Peyer's patch (tissue), 4 donors: Measurements from ENCODE around the gene NDEL1. TPM values are rescaled to one million over a fixed set of nuclear protein-coding genes. Genes with fewer than 3 reads are reported as not detected.

Source experiments
- DNase-seq, 3 donors: peaks; one replicate each; pipeline ENCODE4 v3.0.0-alpha.2; 2017 to 2019
- H3K27ac ChIP-seq, 4 donors: fragments of 200-600 bp; sonication (generic); one replicate each; pipeline ENCODE4 v1.5.1; 2016 to 2019
- H3K27me3 ChIP-seq, 2 donors: fragments of 200-600 bp; sonication (generic); one replicate each; pipeline ENCODE4 v1.5.1; 2019
- H3K36me3 ChIP-seq, 3 donors: fragments of 200-600 bp; sonication (generic); one replicate each; pipeline ENCODE4 v1.5.1; 2016 to 2019
- H3K4me1 ChIP-seq, 4 donors: fragments of 200-600 bp; sonication (generic); one replicate each; pipeline ENCODE4 v1.5.1; 2016 to 2019
- H3K4me3 ChIP-seq, 4 donors: fragments of 200-600 bp; sonication (generic); 1 replicate in 3 of 4; 2 replicates in 1 of 4; pipeline ENCODE4 v1.5.1; 2016 to 2019; ENCODE audit warnings: mild to moderate bottlenecking in 1 of 4
- H3K9me3 ChIP-seq, 4 donors: fragments of 200-600 bp; sonication (generic); one replicate each; pipeline ENCODE4 v1.5.1; 2016 to 2019; ENCODE audit warnings: mild to moderate bottlenecking in 1 of 4
- POLR2A ChIP-seq, 2 donors: fragments of 450-650 bp; IDR thresholded peaks; one replicate each; pipeline ENCODE4 v1.5.1; 2017; ENCODE audit warnings: antibody characterized with exemption in 2 of 2, mild to moderate bottlenecking in 2 of 2, moderate library complexity in 2 of 2
- total RNA-seq, 4 donors: library from RNA; depleted of rRNA; stranded (reverse); fragments of >200 nt; gene quantifications; one replicate each; pipeline ENCODE4 v1.1.0, GENCODE V29; 2016
- TF ChIP-seq, protein P1 (sequence below), 6 experiments: fragments of 450-650 bp in 4 of 6; fragments of 200-600 bp in 2 of 6; sonication (generic) in 1 of 6; IDR thresholded peaks; one replicate each; pipeline ENCODE4 v1.5.1; 2017 to 2019; ENCODE audit warnings: antibody characterized with exemption in 6 of 6, mild to moderate bottlenecking in 3 of 6, moderate library complexity in 1 of 6

NDEL1 gene
- total RNA-seq, 4 donors from 2014 or later: 70.4 to 125 (median 99.9) TPM

GRCh38 chr17:8448310-8448709, 12.6 kb downstream of the NDEL1 start:
- Histone ChIP-seq H3K4me1 (peaks cover 0 to 6% (median 4%) of the 10 kb centered on the region in 4 donors), H3K27ac (no peak overlapping the region), H3K9me3 (no peaks in the 10 kb centered on the region), H3K27me3 (no peaks in the 10 kb centered on the region), H3K4me3 (no peak overlapping the region), H3K36me3 (peaks cover 0 to 88% (median 0%) of the 10 kb centered on the region in 3 donors)
- no peak for DNase-seq
- TF ChIP-seq, protein P1, sequence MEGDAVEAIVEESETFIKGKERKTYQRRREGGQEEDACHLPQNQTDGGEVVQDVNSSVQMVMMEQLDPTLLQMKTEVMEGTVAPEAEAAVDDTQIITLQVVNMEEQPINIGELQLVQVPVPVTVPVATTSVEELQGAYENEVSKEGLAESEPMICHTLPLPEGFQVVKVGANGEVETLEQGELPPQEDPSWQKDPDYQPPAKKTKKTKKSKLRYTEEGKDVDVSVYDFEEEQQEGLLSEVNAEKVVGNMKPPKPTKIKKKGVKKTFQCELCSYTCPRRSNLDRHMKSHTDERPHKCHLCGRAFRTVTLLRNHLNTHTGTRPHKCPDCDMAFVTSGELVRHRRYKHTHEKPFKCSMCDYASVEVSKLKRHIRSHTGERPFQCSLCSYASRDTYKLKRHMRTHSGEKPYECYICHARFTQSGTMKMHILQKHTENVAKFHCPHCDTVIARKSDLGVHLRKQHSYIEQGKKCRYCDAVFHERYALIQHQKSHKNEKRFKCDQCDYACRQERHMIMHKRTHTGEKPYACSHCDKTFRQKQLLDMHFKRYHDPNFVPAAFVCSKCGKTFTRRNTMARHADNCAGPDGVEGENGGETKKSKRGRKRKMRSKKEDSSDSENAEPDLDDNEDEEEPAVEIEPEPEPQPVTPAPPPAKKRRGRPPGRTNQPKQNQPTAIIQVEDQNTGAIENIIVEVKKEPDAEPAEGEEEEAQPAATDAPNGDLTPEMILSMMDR (IDR thresholded peaks at IDR 0.05): no peak
- TF ChIP-seq POLR2A (IDR thresholded peaks at IDR 0.05): no peak

DNA sequence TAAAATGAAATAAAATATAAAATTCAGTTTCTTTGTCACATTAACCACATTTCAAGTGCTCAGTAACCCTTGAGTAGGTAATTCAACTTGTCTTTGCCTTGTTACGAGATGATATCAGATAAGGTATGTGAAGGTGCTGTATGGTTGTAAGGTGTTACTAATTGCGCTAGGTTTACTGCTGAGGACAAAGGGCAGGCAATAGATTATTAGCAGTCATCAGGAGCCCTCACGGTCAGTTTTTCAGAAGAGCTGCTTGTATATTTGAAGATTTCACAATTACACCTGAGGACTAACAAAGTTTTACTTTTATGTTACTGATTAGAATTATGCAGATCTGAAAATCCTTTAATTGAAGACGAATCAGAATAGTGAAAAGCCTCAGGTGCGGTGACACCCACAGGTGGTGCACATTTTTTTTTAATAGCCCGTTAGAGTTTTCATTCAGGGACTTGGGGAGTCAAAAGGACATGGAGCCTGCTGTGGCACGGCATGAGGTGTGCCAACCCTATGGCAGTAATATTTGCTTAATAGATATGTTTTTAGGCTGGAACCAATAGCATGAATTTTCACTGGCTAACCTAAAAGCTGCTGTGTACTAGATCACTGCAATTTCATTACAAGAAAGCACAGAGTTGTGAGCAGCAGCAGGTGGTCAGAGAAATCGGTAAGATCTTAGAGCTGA, 16.4 kb downstream of the NDEL1 start:
- Histone ChIP-seq H3K9me3 (no peaks in the 10 kb centered on the region), H3K27me3 (no peaks in the 10 kb centered on the region), H3K4me3 (no peak overlapping the region), H3K36me3 (peaks cover 0 to 94% (median 0%) of the 10 kb centered on the region in 3 donors), H3K4me1 (peaks cover 0 to 6% (median 3%) of the 10 kb centered on the region in 4 donors), H3K27ac (peak overlapping the region in 1 of 4 donors; percentile 47)
- peak in 1 of 3 donors; percentile 68 for DNase-seq
- TF ChIP-seq, protein P1 (IDR thresholded peaks at IDR 0.05): no peak
- no peak for TF ChIP-seq POLR2A (IDR thresholded peaks at IDR 0.05)

GRCh38 chr17:8453326-8453725, 17.6 kb downstream of the NDEL1 start:
- Histone ChIP-seq H3K4me1 (peaks cover 0 to 6% (median 3%) of the 10 kb centered on the region in 4 donors), H3K4me3 (no peak overlapping the region), H3K27me3 (no peaks in the 10 kb centered on the region), H3K36me3 (peaks cover 0 to 94% (median 0%) of the 10 kb centered on the region in 3 donors), H3K27ac (no peak overlapping the region), H3K9me3 (no peaks in the 10 kb centered on the region)
- TF ChIP-seq POLR2A (IDR thresholded peaks at IDR 0.05): no peak
- TF ChIP-seq, protein P1 (IDR thresholded peaks at IDR 0.05): no peak
- DNase-seq: no peak

DNA sequence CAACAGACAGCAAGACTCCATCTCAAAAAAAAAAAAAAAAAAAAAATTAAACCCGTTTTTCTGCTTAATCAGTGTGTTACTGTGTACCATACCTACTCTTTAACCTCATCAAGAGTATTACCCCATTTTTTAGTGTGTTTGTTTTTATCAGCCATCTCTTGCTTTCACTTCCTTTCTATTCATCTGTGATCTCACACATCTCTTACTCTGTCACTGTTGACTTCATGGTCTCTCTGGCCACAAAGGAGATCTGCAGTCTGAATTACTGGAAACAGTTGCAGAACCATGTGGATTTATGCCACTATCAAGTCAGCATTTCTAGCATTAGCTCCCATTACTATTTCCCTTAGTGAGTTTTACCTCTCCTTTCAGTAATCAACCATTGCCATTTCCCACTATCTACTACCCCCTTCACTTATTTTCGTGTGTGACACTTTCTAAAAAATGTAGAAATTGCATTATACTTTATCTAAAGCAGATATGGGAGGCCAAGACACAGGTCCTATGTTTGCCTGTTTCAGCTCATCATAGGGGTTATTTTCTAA, 20.1 kb downstream of the NDEL1 start:
- no peak overlapping the region for H3K27ac ChIP-seq
- H3K27me3 ChIP-seq: no peaks in the 10 kb centered on the region
- peaks cover 0 to 6% (median 3%) of the 10 kb centered on the region in 4 donors for H3K4me1 ChIP-seq
- TF ChIP-seq POLR2A (IDR thresholded peaks at IDR 0.05): no peak
- TF ChIP-seq, protein P1 (IDR thresholded peaks at IDR 0.05): no peak
- peaks cover 0 to 96% (median 0%) of the 10 kb centered on the region in 3 donors for H3K36me3 ChIP-seq
- no peaks in the 10 kb centered on the region for H3K9me3 ChIP-seq
- no peak for DNase-seq
- no peak overlapping the region for H3K4me3 ChIP-seq

DNA sequence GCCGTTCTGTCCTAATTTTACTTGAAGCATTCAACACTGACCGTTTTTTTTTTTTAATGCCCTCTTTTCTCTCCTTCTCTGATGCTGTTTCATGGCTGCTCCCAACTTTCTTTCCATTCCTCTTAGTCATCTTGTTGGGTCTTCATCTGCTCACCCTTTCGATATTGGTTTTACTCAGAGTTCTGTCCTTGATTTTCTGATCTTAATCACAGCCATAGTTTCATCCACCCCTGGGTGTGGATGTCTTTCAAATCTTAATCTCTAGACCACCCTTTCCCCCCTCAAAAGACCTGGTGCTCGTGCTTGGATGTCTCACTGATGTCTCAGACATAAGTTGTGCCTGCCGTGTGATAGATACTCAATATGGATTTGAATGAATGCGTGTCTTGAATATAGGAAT, 22.4 kb downstream of the NDEL1 start:
- Histone ChIP-seq H3K4me3 (no peak overlapping the region), H3K36me3 (peaks cover 0 to 97% (median 0%) of the 10 kb centered on the region in 3 donors), H3K4me1 (no peaks in the 10 kb centered on the region), H3K27ac (no peak overlapping the region), H3K9me3 (no peaks in the 10 kb centered on the region), H3K27me3 (no peaks in the 10 kb centered on the region)
- DNase-seq: no peak
- TF ChIP-seq, protein P1 (IDR thresholded peaks at IDR 0.05): no peak
- TF ChIP-seq POLR2A (IDR thresholded peaks at IDR 0.05): no peak
